Measurements from ENCODE around the gene DNM3.
"Not testable (repeated sequence)": the region's sequence is repeated elsewhere in the genome, so short reads cannot be mapped to it uniquely, and the experiment has no call there.

GRCh38 chr1:172024944-172025738 is 183.8 kb downstream of the DNM3 start:
- not testable (repeated sequence) for TF ChIP-seq ZNF548 (tag by site-specific recombination; IDR thresholded peaks at IDR 0.05); PRDM4 (tag by site-specific recombination; IDR thresholded peaks at IDR 0.05); ZNF324 (tag by site-specific recombination; IDR thresholded peaks at IDR 0.05); MZF1 (tag by site-specific recombination; IDR thresholded peaks at IDR 0.05; ENCODE audit: borderline replicate concordance); CTCF (tag by site-specific recombination; IDR thresholded peaks at IDR 0.05); ZBTB10 (tag by site-specific recombination; IDR thresholded peaks at IDR 0.05); ZBTB7A (tag by site-specific recombination; IDR thresholded peaks at IDR 0.05; ENCODE audit: low read depth); ZNF274 (IDR thresholded peaks at IDR 0.05; ENCODE audit: low read length); ZNF274 (tag by site-specific recombination; IDR thresholded peaks at IDR 0.05; ENCODE audit: borderline replicate concordance); ZNF660 (tag by site-specific recombination; IDR thresholded peaks at IDR 0.05); PBX3 (CRISPR knock-in tag; IDR thresholded peaks at IDR 0.05); ZSCAN16 (tag by site-specific recombination; IDR thresholded peaks at IDR 0.05)
